ENCODE data around the gene WDR93. TPM values are rescaled to one million over a fixed set of nuclear protein-coding genes. Genes with fewer than 3 reads are reported as not detected.

Gene WDR93
- total RNA-seq, 1 donor from 2014 or later = not detected

DNA sequence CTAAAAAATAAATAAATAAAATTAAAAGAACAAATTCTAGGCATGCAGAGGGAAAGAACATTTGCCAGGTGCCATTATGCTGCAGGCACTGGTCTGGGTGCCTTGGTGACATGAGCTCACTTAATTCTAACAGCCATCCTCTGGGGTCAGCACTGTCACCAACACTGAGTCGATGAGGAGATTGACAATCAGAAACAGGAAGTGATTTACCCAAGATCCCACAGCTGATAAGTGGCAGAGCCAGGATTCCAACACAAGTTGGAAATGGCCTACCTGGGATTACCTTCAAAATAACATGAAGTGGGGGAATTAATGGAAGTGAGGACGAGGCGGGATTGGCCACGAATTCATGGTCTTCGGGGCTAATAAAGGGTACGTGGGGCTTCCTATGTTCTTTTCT is 15.0 kb upstream of the WDR93 start:
- Histone ChIP-seq H3K4me3 (no peak overlapping the region), H3K27ac (no peak overlapping the region), H3K36me3 (no peaks in the 10 kb centered on the region), H3K27me3 (no peaks in the 10 kb centered on the region), H3K9me3 (no peaks in the 10 kb centered on the region), H3K4me1 (peaks cover 12% of the 10 kb centered on the region)
- intact Hi-C loops (cut with DNase I) = loop anchor here (5.0 kb wide), 1 partner anchor 497 kb away; no protein-coding TSS in a partner anchor
- DNase-seq (ENCODE audit: extremely low spot score in 2 of 2) = no peak
- TF ChIP-seq POLR2AphosphoS5 (IDR thresholded peaks at IDR 0.05; ENCODE audit: insufficient read depth in 1 of 2, low read depth in 1 of 2) (no peak), POLR2A (IDR thresholded peaks at IDR 0.05) (no peak)
- TF ChIP-seq, protein P1, sequence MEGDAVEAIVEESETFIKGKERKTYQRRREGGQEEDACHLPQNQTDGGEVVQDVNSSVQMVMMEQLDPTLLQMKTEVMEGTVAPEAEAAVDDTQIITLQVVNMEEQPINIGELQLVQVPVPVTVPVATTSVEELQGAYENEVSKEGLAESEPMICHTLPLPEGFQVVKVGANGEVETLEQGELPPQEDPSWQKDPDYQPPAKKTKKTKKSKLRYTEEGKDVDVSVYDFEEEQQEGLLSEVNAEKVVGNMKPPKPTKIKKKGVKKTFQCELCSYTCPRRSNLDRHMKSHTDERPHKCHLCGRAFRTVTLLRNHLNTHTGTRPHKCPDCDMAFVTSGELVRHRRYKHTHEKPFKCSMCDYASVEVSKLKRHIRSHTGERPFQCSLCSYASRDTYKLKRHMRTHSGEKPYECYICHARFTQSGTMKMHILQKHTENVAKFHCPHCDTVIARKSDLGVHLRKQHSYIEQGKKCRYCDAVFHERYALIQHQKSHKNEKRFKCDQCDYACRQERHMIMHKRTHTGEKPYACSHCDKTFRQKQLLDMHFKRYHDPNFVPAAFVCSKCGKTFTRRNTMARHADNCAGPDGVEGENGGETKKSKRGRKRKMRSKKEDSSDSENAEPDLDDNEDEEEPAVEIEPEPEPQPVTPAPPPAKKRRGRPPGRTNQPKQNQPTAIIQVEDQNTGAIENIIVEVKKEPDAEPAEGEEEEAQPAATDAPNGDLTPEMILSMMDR (IDR thresholded peaks at IDR 0.05) = no peak

DNA sequence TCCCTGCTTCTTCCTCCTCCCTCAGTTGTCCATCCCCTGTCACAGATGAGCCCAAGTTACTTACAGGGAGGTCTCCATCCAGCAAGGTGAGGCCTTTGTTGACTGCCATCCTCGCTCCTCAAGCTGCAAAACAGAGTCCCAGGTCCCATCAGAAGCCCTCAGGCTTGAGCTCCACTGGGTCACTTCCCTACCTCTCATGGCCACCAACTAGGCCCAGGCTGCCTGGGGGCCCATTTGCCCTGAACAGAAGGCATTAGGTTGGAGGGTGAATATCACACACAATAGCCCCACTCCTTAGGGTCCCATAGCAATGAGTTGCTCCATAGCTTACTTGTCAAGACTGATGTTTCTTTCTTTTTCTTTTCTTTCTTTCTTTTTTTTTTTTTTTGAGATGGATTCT is 13.2 kb upstream of the WDR93 start:
- Histone ChIP-seq H3K9me3 (no peaks in the 10 kb centered on the region), H3K4me3 (no peak overlapping the region), H3K36me3 (no peaks in the 10 kb centered on the region), H3K4me1 (peaks cover 13% of the 10 kb centered on the region), H3K27ac (no peak overlapping the region), H3K27me3 (no peaks in the 10 kb centered on the region)
- DNase-seq (ENCODE audit: extremely low spot score in 2 of 2) = no peak
- TF ChIP-seq, protein P1 (IDR thresholded peaks at IDR 0.05) = no peak
- TF ChIP-seq POLR2A (IDR thresholded peaks at IDR 0.05) (no peak), POLR2AphosphoS5 (IDR thresholded peaks at IDR 0.05; ENCODE audit: insufficient read depth in 1 of 2, low read depth in 1 of 2) (no peak)
- intact Hi-C loops (cut with DNase I) = loop anchor here (5.0 kb wide), 1 partner anchor 495 kb away; no protein-coding TSS in a partner anchor

DNA sequence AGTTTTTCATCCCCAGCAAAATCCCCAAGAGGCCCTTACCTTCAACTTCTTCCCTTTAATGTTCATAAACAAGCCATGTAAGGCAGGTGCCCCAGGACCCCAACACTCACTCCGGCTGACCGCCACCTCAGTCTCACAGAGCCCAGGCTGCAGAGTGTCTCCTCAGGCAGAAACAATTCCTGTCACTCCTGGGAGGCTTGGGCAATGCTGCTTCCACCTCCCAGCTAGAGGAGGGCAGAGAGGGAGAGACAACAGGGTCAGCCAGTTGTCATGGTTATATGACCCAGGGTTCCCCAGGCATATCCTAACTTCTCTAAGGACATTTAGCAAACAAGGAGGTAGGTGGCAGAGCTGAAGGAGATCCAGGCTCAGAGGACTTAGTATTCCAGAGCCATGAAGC is 11.4 kb upstream of the WDR93 start, which contains the start of gene PLIN1:
Gene PLIN1 (minus strand): TSS at position 156 of the 400 bp plus-strand sequence. CDS start 1,878 bp downstream, outside the sequence.
- TF ChIP-seq POLR2A (IDR thresholded peaks at IDR 0.05) (no peak), POLR2AphosphoS5 (IDR thresholded peaks at IDR 0.05; ENCODE audit: insufficient read depth in 1 of 2, low read depth in 1 of 2) (no peak)
- TF ChIP-seq, protein P1 (IDR thresholded peaks at IDR 0.05) = no peak
- Histone ChIP-seq H3K27ac (no peak within 1 kb of the TSS), H3K9me3 (no peaks in the 10 kb centered on the region), H3K4me1 (peaks cover 13% of the 10 kb centered on the region), H3K36me3 (no peaks in the 10 kb centered on the region), H3K4me3 (no peak within 1 kb of the TSS), H3K27me3 (no peaks in the 10 kb centered on the region)
- no peak for DNase-seq (ENCODE audit: extremely low spot score in 2 of 2)
- intact Hi-C loops (cut with DNase I) = loop anchor here (5.0 kb wide), 1 partner anchor 493 kb away; no protein-coding TSS in a partner anchor

DNA sequence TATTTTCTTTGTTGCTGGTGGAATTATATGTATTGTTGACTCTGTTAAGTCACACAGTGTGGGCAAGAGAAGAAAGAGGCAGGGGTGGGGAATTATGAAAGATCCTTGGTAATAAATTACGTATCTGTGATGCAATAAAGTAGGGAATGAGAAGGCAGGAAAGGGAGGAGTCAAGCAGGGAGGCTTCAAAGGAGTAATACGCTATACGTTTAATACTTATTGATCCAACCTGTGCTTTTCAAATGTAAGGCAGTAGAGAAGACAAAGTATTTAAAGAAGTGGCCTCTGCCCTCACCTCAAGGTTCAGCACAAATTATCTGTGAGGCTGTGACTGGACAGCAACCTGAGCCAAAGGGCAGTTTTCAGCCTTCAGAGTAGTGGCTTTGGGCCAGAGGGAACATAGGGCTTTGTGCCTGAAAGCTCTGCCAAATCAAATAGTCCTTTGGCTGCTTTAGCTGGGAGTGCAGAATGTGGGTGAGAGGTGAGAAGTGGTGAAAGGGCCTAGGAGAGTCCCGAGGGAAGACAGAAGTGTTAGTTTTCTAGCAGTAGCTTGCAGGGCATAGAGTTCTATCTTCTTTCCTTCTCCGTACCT is 10.2 kb upstream of the WDR93 start:
- no peak overlapping the region for H3K4me3 ChIP-seq
- intact Hi-C loops (cut with DNase I) = no loop called here
- H3K36me3 ChIP-seq = no peaks in the 10 kb centered on the region
- H3K9me3 ChIP-seq = no peaks in the 10 kb centered on the region
- peak in 1 of 2 donors; percentile 40 for TF ChIP-seq POLR2AphosphoS5 (IDR thresholded peaks at IDR 0.05; ENCODE audit: insufficient read depth in 1 of 2, low read depth in 1 of 2)
- TF ChIP-seq, protein P1 (IDR thresholded peaks at IDR 0.05) = no peak
- H3K27me3 ChIP-seq = no peaks in the 10 kb centered on the region
- no peak for DNase-seq (ENCODE audit: extremely low spot score in 2 of 2)
- H3K27ac ChIP-seq = no peak overlapping the region
- peaks cover 13% of the 10 kb centered on the region for H3K4me1 ChIP-seq

DNA sequence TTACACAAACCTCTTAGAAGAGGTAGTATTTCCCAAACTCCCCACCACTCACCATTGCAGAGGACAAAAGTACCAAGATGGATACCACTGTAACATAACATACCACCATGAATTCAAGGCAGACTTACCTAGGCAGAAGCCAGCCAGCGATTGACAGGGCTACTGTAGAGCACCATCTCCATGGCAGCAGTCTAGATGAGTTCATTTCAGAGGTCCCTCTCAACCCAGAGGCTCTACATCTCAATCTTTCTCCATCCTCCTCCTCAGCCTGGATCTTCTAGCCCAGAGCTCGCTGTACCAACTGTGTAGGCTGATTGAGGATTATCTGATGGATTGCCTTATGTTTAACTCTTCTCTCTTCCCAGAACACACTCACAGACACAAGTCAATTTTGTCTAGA is 9.5 kb upstream of the WDR93 start:
- H3K27me3 ChIP-seq = no peaks in the 10 kb centered on the region
- intact Hi-C loops (cut with DNase I) = no loop called here
- no peak overlapping the region for H3K4me3 ChIP-seq

More for the DNA sequence above, 9.5 kb upstream of the WDR93 start:
- H3K9me3 ChIP-seq = no peaks in the 10 kb centered on the region
- H3K4me1 ChIP-seq = peaks cover 13% of the 10 kb centered on the region
- TF ChIP-seq, protein P1 (IDR thresholded peaks at IDR 0.05) = no peak
- TF ChIP-seq POLR2A (IDR thresholded peaks at IDR 0.05) = no peak
- no peak for TF ChIP-seq POLR2AphosphoS5 (IDR thresholded peaks at IDR 0.05; ENCODE audit: insufficient read depth in 1 of 2, low read depth in 1 of 2)
- H3K27ac ChIP-seq = no peak overlapping the region
- no peaks in the 10 kb centered on the region for H3K36me3 ChIP-seq
- DNase-seq (ENCODE audit: extremely low spot score in 2 of 2) = no peak

All from vagina (tissue), 2 donors.